ENCODE results near the gene CEP112. TPM values are rescaled to one million over a fixed set of nuclear protein-coding genes. Genes with fewer than 3 reads are reported as not detected.

CEP112 gene
- total RNA-seq, 1 donor from 2014 or later: 3.8 TPM

DNA sequence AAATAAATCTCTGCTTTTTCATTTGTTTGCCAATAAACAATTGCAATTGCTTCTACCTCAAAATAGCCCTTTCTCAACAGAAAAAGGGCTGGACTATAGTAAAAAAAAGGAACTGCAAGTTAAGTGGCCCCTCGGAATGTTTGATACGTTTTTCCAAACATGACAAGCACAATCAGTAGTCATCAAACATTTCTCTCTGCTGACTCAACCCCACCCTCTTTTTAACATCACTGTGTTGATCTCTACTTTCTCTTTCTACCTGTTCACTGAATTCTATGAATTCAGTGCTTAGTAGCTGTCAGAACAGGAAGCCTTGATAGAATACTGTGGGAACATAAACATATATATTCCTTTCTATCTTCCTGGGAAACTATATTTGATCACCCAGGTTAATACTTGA, 514.0 kb downstream of the CEP112 start:
- peaks cover 4% of the 10 kb centered on the region for H3K9me3 Mint-ChIP-seq
- no peak overlapping the region for H3K4me3 Mint-ChIP-seq
- POLR2A ChIA-PET: no interaction called here
- intact Hi-C loops (cut with micrococcal nuclease): no loop called here
- DNase-seq (no peak), ATAC-seq (ENCODE audit: low read depth) (no peak)
- no peaks in the 10 kb centered on the region for H3K4me1 Mint-ChIP-seq
- no peak overlapping the region for H3K27ac Mint-ChIP-seq
- no peaks in the 10 kb centered on the region for H3K36me3 Mint-ChIP-seq (ENCODE audit: low read depth)
- no peaks in the 10 kb centered on the region for H3K27me3 Mint-ChIP-seq
- TF ChIP-seq, protein P1, sequence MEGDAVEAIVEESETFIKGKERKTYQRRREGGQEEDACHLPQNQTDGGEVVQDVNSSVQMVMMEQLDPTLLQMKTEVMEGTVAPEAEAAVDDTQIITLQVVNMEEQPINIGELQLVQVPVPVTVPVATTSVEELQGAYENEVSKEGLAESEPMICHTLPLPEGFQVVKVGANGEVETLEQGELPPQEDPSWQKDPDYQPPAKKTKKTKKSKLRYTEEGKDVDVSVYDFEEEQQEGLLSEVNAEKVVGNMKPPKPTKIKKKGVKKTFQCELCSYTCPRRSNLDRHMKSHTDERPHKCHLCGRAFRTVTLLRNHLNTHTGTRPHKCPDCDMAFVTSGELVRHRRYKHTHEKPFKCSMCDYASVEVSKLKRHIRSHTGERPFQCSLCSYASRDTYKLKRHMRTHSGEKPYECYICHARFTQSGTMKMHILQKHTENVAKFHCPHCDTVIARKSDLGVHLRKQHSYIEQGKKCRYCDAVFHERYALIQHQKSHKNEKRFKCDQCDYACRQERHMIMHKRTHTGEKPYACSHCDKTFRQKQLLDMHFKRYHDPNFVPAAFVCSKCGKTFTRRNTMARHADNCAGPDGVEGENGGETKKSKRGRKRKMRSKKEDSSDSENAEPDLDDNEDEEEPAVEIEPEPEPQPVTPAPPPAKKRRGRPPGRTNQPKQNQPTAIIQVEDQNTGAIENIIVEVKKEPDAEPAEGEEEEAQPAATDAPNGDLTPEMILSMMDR (IDR thresholded peaks at IDR 0.05): no peak
- CTCF ChIA-PET: no interaction called here

DNA sequence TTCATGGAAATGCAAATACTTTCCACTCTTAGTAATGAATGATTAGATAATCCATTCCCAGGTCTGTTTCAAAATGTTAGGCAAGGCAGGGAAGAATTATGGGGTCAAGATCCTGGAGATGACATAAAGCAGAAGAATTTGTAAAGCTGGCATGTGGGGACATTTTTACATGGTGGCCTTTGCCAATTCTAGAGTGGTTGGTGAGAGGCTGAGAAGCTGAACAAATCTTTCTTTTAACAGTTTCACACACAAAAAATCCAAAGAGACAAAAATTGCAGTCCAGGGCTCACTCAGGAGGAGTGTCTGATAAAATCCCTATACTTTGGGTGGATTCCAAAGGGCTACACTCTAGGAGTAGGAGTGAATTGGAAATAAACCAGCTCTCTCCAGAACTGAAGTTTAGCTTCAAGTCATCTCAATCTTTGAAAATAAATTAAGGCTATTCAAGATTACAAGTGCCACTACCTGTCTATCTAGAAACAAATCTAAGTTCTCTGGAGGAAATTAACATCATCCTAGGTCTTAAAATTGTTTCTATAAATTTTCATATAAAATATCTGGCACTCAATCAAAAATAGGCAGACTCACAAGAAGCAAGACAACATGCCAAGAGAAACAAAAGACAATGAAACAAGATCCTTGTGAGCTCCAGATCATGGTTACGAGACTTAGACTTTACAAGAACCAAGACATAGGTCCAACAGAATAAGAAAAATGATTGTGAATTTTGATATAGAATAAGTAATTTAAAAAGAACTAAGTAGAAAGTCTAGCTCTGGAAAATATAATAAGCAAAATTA, 517.5 kb downstream of the CEP112 start:
- H3K4me1 Mint-ChIP-seq: no peaks in the 10 kb centered on the region
- CTCF ChIA-PET: no interaction called here
- POLR2A ChIA-PET: no interaction called here
- DNase-seq: no peak
- no peak overlapping the region for H3K4me3 Mint-ChIP-seq
- no peak for ATAC-seq (ENCODE audit: low read depth)
- no peak overlapping the region for H3K27ac Mint-ChIP-seq
- no peaks in the 10 kb centered on the region for H3K27me3 Mint-ChIP-seq
- H3K9me3 Mint-ChIP-seq: peaks cover 4% of the 10 kb centered on the region
- TF ChIP-seq, protein P1 (IDR thresholded peaks at IDR 0.05): no peak
- no peaks in the 10 kb centered on the region for H3K36me3 Mint-ChIP-seq (ENCODE audit: low read depth)
- intact Hi-C loops (cut with micrococcal nuclease): no loop called here

GRCh38 chr17:65670667-65671371, 521.1 kb downstream of the CEP112 start:
- CTCF ChIA-PET: no interaction called here
- ATAC-seq (ENCODE audit: low read depth) (no peak), DNase-seq (no peak)
- TF ChIP-seq, protein P1 (IDR thresholded peaks at IDR 0.05): no peak
- H3K36me3 Mint-ChIP-seq (ENCODE audit: low read depth): no peaks in the 10 kb centered on the region
- H3K9me3 Mint-ChIP-seq: peaks cover 4% of the 10 kb centered on the region
- no peaks in the 10 kb centered on the region for H3K4me1 Mint-ChIP-seq
- intact Hi-C loops (cut with micrococcal nuclease): no loop called here
- POLR2A ChIA-PET: no interaction called here
- H3K27me3 Mint-ChIP-seq: peaks cover 5% of the 10 kb centered on the region
- H3K27ac Mint-ChIP-seq: no peak overlapping the region
- no peak overlapping the region for H3K4me3 Mint-ChIP-seq

- H3K36me3 Mint-ChIP-seq (ENCODE audit: low read depth): no peaks in the 10 kb centered on the region
- DNase-seq (no peak), ATAC-seq (ENCODE audit: low read depth) (no peak)
- peaks cover 5% of the 10 kb centered on the region for H3K27me3 Mint-ChIP-seq
- intact Hi-C loops (cut with micrococcal nuclease): no loop called here
- H3K4me3 Mint-ChIP-seq: no peak overlapping the region
- H3K4me1 Mint-ChIP-seq: no peaks in the 10 kb centered on the region
- ChIA-PET CTCF (no interaction called here), POLR2A (no interaction called here)
- H3K9me3 Mint-ChIP-seq: no peaks in the 10 kb centered on the region
- TF ChIP-seq, protein P1 (IDR thresholded peaks at IDR 0.05): no peak
- H3K27ac Mint-ChIP-seq: no peak overlapping the region
These were observed 523.7 kb downstream of the CEP112 start for GRCh38 chr17:65668211-65668610.

DNA sequence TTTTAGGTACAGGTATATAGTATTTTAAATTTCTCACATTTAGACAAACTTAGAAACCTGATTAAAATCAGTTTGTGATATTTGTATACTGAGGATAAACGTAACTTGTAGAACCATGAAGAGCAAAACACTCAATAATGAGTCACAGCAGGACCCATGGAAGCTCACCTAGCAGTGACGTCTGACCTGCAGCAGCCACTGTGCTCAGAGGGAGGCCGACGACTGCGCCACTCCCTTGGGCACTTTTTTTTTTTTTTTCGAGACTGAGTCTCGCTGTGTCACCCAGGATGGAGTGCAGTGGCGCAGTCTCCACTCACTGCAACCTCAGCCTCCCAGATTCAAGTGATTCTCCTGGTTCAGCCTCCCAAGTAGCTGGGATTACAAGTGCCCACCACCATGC, 524.3 kb downstream of the CEP112 start:
- CTCF ChIA-PET: no interaction called here
- TF ChIP-seq, protein P1 (IDR thresholded peaks at IDR 0.05): no peak
- intact Hi-C loops (cut with micrococcal nuclease): no loop called here
- no peak overlapping the region for H3K27ac Mint-ChIP-seq
- no peak for DNase-seq
- H3K9me3 Mint-ChIP-seq: no peaks in the 10 kb centered on the region
- H3K27me3 Mint-ChIP-seq: peaks cover 5% of the 10 kb centered on the region
- H3K4me1 Mint-ChIP-seq: no peaks in the 10 kb centered on the region
- POLR2A ChIA-PET: no interaction called here
- no peak overlapping the region for H3K4me3 Mint-ChIP-seq
- no peak for ATAC-seq (ENCODE audit: low read depth)
- H3K36me3 Mint-ChIP-seq (ENCODE audit: low read depth): no peaks in the 10 kb centered on the region

All from activated B cell treated with CpG ODN at 0.5 μM for 24 hours (primary cell).